ENCODE data around the gene KIAA0513.
A peak's percentile ranks its signal among the peaks of the same experiment; 100 is the strongest.
"Not testable (repeated sequence)": the region's sequence is repeated elsewhere in the genome, so short reads cannot be mapped to it uniquely, and the experiment has no call there.

The KIAA0513 gene

DNA sequence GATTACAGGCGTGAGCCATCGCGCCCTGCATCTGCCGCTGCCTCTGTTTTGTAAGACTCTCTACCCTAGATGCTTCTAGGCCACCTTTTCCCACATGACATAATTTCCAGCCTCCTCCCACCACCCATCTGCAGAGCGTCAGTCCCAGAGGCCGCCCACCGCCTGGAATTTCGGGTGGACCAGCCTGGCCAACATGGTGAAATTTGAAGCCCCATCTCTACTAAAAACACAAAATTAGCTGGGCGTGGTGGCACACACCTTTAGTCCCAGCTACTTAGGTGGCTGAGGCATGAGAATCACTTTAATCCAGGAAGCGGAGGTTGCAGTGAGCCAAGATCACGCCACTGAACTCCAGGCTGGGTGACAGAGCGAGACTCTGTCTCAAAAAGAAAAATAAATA is 89.8 kb downstream of the KIAA0513 start:
- TF ChIP-seq, protein P1, sequence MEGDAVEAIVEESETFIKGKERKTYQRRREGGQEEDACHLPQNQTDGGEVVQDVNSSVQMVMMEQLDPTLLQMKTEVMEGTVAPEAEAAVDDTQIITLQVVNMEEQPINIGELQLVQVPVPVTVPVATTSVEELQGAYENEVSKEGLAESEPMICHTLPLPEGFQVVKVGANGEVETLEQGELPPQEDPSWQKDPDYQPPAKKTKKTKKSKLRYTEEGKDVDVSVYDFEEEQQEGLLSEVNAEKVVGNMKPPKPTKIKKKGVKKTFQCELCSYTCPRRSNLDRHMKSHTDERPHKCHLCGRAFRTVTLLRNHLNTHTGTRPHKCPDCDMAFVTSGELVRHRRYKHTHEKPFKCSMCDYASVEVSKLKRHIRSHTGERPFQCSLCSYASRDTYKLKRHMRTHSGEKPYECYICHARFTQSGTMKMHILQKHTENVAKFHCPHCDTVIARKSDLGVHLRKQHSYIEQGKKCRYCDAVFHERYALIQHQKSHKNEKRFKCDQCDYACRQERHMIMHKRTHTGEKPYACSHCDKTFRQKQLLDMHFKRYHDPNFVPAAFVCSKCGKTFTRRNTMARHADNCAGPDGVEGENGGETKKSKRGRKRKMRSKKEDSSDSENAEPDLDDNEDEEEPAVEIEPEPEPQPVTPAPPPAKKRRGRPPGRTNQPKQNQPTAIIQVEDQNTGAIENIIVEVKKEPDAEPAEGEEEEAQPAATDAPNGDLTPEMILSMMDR (conservative IDR thresholded peaks at IDR 0.05; ENCODE audit: low read depth, low read length) = no peak
- no peak for DNase-seq (ENCODE audit: low read depth)
- no peak overlapping the region for H3K4me3 ChIP-seq (ENCODE audit: low read depth, low read length)

DNA sequence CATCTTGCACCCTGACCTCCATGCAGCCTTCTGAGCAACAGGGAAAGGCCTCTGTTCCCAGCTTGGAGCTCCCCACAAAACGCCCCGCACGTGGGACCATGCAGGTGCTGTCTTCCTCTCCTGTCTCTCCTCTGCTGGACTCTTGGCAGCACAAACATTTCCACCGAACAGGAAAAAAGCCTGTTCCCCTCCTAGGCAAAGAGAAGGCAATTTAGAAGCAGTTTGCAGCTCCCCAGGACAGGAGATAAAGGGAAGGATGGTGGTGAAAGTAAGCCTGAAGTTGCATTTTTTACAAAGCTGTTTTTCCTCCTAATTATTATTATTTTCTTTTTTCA is 92.4 kb downstream of the KIAA0513 start:
- no peak for DNase-seq (ENCODE audit: low read depth)
- TF ChIP-seq, protein P1 (conservative IDR thresholded peaks at IDR 0.05; ENCODE audit: low read depth, low read length) = no peak
- H3K4me3 ChIP-seq (ENCODE audit: low read depth, low read length) = no peak overlapping the region

GRCh38 chr16:85123441-85123840 is 95.8 kb downstream of the KIAA0513 start:
- H3K4me3 ChIP-seq (ENCODE audit: low read depth, low read length); DNase-seq (ENCODE audit: low read depth): not testable (repeated sequence)

DNA sequence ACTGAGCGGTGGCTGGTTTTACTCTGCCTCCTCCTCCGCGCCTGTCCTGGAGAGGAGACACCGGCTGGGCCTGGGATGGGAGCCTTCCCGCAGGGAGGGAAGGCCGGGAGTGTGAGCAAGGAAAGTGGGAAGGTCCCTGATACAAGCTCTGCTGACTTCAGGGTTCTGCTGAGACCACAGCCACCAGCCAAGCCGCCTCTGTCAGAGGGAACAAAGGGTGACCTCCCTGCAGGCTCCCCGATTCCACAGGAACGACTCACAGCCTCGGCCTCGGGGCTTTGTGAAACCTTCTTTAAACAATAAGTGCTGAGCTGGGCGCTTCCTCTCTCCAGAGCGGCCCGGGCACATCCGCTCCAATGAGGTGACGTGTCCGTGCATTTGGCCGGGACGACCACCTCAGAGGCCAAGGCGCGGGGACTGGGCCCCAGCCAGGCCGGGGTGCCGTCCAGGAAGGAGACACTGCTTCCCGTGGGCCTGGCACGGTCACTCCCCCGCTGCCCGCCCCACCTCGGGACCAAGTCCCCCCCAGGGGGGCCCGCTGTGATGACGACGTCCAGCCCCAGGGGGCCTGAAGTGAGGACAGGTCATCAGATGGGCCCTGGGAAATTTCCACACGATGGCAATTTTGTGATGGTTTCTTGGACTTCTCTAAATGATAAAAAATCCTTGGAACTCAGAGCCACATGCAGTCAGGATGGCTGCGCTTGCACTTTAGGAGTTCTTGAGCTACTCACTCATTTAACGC is 96.5 kb downstream of the KIAA0513 start:
- H3K4me3 ChIP-seq (ENCODE audit: low read depth, low read length) = no peak overlapping the region
- TF ChIP-seq, protein P1 (conservative IDR thresholded peaks at IDR 0.05; ENCODE audit: low read depth, low read length) = no peak

DNA sequence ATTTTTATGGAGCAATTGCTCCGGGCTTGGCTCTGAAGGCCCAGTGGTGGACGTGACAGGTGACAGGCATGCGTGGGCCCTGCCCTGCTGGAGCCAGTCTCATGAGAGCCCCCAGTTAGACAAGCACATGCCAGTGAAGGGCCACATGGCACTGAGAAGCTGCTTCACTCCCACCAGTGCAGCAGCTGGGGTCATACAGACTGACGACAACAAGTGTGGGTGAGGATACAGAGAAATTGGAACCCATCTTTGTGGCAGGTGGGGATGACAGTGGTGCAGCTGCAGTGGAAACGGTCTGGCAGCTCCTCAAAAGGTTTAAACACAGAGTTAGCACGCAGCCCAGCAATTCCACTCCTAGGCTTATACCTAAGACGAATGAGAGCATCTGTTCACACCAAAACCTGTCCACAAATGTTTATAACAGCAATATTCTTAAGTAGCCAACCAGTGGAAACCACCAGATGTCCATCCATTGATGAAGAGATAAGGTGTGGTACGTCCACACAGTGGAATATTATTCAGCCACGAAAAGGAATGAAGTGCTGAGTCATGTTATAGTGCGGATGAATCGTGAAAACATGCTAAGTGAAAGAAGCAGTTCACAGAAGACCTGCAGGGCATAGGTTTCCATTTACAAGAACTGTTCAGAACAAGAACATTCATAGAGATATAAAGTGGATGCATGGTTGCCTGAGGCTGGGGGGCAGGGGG is 97.2 kb downstream of the KIAA0513 start:
- no peak overlapping the region for H3K4me3 ChIP-seq (ENCODE audit: low read depth, low read length)
- TF ChIP-seq, protein P1 (conservative IDR thresholded peaks at IDR 0.05; ENCODE audit: low read depth, low read length) = no peak
- no peak for DNase-seq (ENCODE audit: low read depth)

More for the DNA sequence above, 96.5 kb downstream of the KIAA0513 start:
- peak; percentile 70 for DNase-seq (ENCODE audit: low read depth)

- H3K4me3 ChIP-seq (ENCODE audit: low read depth, low read length) = no peak overlapping the region
- no peak for DNase-seq (ENCODE audit: low read depth)
- TF ChIP-seq, protein P1 (conservative IDR thresholded peaks at IDR 0.05; ENCODE audit: low read depth, low read length) = no peak
These were observed 98.2 kb downstream of the KIAA0513 start for GRCh38 chr16:85125570-85126393.

DNA sequence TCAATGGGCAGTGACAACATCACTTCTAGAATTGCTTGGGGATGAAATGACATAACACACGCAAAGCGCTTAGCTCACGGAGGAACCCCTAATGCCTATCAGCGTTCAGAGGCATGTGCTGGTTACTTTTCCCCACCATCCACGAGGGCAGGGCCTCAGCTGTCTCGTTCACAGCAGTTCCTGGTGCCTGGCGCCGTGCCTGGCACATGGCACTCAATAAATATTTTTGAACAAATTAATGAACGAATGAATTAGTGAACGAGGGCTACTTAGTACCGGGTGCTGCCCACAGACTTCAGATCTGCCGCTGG is 98.8 kb downstream of the KIAA0513 start:
- peak; percentile 38 for DNase-seq (ENCODE audit: low read depth)
- TF ChIP-seq, protein P1 (conservative IDR thresholded peaks at IDR 0.05; ENCODE audit: low read depth, low read length) = no peak
- H3K4me3 ChIP-seq (ENCODE audit: low read depth, low read length) = no peak overlapping the region

Data from choroid plexus epithelial cell (primary cell).